AG04449 (cell line): ENCODE results near the gene RIMKLA.

Source experiments
- CTCF ChIA-PET: fragments of 350-600 bp; formaldehyde crosslinking; extraction: SDS; loops from one replicate; lab custom pipeline; 2021; ENCODE audit warnings: antibody characterized with exemption; lab: Yijun Ruan, JAX
- POLR2A ChIA-PET: fragments of 400-600, 350-600 bp; formaldehyde crosslinking; extraction: SDS; loops from one replicate; lab custom pipeline; 2020; ENCODE audit warnings: antibody characterized with exemption, inconsistent platforms; lab: Yijun Ruan, JAX
- DNase-seq: peaks from one replicate; pipeline ENCODE4 v3.0.0-alpha.2; 2010; ENCODE audit warnings: low read depth, low spot score
- H3K4me3 ChIP-seq: 2 replicates; pipeline ENCODE4 v1.5.1; 2011; ENCODE audit warnings: low read depth, mild to moderate bottlenecking, control low read depth, low read length
- CTCF ChIP-seq: IDR thresholded peaks from one replicate; pipeline ENCODE4 v1.5.1; 2011; ENCODE audit warnings: mild to moderate bottlenecking, moderate library complexity, low read length, control low read depth, inconsistent platforms; ENCODE audit not compliant: insufficient read depth; ENCODE audit errors: missing control alignments

RIMKLA gene

DNA sequence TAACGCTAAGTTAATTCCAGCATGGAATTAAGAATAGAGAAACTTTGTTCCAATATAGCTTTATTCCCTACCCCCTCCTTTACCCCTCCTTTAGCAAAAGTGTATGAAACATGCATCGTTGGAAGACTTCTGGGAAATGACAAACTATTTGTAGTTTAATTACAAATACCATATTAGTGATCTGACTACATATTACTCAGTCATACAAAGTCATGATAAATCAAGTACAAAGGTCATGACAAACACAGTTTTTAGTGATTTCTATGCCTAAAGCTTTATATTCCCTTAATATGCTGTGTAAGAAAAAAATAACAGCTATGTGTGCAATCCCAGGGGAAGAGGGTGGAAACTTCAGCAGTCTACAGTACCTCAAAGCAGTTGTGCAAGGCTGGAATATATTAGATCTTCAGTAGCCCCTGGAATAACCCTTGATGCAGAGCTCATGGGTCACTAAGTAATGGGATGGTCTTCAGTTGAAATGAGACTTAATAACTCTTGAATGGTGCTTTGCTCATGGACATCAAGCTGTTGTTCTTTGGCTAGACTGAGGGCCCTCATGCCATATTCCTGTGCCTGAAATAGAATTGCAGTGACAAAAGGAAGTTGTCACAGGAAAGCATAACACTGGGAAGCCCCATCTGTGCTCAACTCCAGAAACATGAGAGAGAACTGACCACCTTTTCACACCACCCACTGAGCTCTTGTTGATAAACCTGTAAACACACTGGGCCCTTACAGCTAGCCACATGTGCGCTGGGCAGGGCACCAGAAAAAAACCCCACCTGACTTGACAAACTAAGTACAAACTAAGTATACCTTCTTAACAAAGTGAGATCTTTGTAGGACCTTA, 49.9 kb downstream of the RIMKLA start:
- ChIA-PET CTCF (interaction anchor here (1.5 kb wide), 1 partner anchor 10 kb away, joined by 3 read pairs; no protein-coding TSS in a partner anchor), POLR2A (interaction anchor here (0.5 kb wide), 1 partner anchor 579 kb away, joined by 5 read pairs; no protein-coding TSS in a partner anchor)
- no peak for DNase-seq
- TF ChIP-seq CTCF = no peak
- H3K4me3 ChIP-seq = no peak overlapping the region

GRCh38 chr1:42431514-42431913, 50.9 kb downstream of the RIMKLA start:
- no peak overlapping the region for H3K4me3 ChIP-seq
- ChIA-PET POLR2A (no interaction called here), CTCF (interaction anchor here (1.5 kb wide), 1 partner anchor 9 kb away, joined by 3 read pairs; no protein-coding TSS in a partner anchor)
- no peak for DNase-seq
- no peak for TF ChIP-seq CTCF

- no peak for TF ChIP-seq CTCF
- DNase-seq = no peak
- CTCF ChIA-PET = no interaction called here
- POLR2A ChIA-PET = no interaction called here
- H3K4me3 ChIP-seq = no peak overlapping the region
Measured at GRCh38 chr1:42432714-42433113, 52.1 kb downstream of the RIMKLA start.

DNA sequence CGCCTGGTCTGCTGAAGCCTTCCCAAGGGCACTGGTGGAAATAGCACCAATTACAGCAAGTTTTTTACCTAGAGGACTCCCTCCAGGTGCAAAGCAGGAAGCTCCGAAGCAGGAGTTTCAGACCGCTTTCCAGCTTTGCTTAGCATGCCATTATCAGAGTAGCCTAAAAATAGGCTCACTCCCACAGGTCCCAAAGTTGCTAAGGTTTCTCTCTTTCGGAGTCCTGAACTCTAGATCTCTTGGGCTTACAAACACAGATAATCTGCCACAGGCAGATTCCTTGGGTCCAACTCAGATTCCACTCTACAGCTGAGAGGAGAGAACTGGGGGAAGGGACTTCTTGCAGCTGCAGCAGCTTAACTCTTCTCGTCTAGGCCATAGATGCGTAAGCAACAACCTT, 52.8 kb downstream of the RIMKLA start:
- CTCF ChIA-PET = interaction anchor here (1.1 kb wide), 1 partner anchor 11 kb away, joined by 3 read pairs; no protein-coding TSS in a partner anchor
- POLR2A ChIA-PET = no interaction called here
- no peak overlapping the region for H3K4me3 ChIP-seq
- no peak for DNase-seq
- TF ChIP-seq CTCF = no peak

- no peak overlapping the region for H3K4me3 ChIP-seq
- CTCF ChIA-PET = interaction anchor here (1.1 kb wide), 1 partner anchor 12 kb away, joined by 3 read pairs; no protein-coding TSS in a partner anchor
- DNase-seq = no peak
- POLR2A ChIA-PET = no interaction called here
- TF ChIP-seq CTCF = no peak
Measured at GRCh38 chr1:42434340-42434739, 53.7 kb downstream of the RIMKLA start.

DNA sequence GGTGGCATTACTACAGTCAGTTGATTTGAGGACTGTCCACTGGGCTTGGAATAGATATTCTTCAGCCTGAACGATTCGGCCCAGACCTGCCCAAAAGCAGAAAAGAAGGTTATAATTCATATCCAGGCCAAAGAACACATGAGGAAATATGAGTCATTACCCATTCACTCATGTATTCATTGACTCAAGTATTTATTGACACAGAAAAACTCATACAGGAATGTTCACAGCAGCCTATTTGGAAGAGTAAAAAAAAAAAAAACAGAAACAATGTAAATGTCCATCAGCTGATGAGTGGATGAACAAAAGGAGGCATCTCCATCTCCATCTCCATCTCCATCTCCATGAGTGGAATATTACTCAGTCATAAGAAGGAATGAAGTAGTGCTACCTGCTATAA, 59.3 kb downstream of the RIMKLA start:
- ChIA-PET POLR2A (interaction anchor here (1.2 kb wide), 1 partner anchor 24 kb away, joined by 5 read pairs; no protein-coding TSS in a partner anchor), CTCF (interaction anchor here (1.3 kb wide), 1 partner anchor 9 kb away, joined by 3 read pairs; no protein-coding TSS in a partner anchor)
- no peak for DNase-seq

More for the DNA sequence above, 59.3 kb downstream of the RIMKLA start:
- TF ChIP-seq CTCF = no peak
- H3K4me3 ChIP-seq = no peak overlapping the region
